ENCODE results near the gene ELMO3.

GRCh38 chr16:67167588-67167987 is 31.3 kb upstream of the ELMO3 start:
- TF ChIP-seq CTCF (IDR thresholded peaks at IDR 0.05; ENCODE audit: low read depth, low read length) = no peak
- no peak for TF ChIP-seq EZH2phosphoT487 (IDR thresholded peaks at IDR 0.05; ENCODE audit: low read depth)

Data from OCI-LY3 (cell line).